T-cell (primary cell): ENCODE data around the gene WDR83. TPM values are rescaled to one million over a fixed set of nuclear protein-coding genes. Genes with fewer than 3 reads are reported as not detected.

Source experiments
- ATAC-seq, 4 experiments: fragments of 200-7000 bp in 3 of 4; fragments of 150-1000 bp in 1 of 4; cut with Tn5 transposase; replicated peaks in 1 of 4; 1 replicate in 3 of 4; 2 replicates in 1 of 4; pipeline ENCODE4 v1.10.0; 2021; ENCODE audit warnings: moderate library complexity in 3 of 4, mild to moderate bottlenecking in 2 of 4, moderate number of reproducible peaks in 1 of 4
- CTCF ChIA-PET, 2 donors: fragments of 300-600 bp; sonication (Branson Sonifier 250); formaldehyde crosslinking; loops; one replicate each; lab custom pipeline; 2022; ENCODE audit warnings: antibody characterized with exemption in 2 of 2; lab: Charles Lee
- POLR2A ChIA-PET, 2 donors: fragments of 300-600 bp; sonication (Branson Sonifier 250); formaldehyde crosslinking; loops; one replicate each; lab custom pipeline; 2022; ENCODE audit warnings: antibody characterized with exemption in 2 of 2; lab: Charles Lee
- DNase-seq, 35 experiments: peaks; one replicate each; pipeline versions ENCODE4 v3.0.0 to v3.0.0-alpha.2; 2013 to 2023
- H3K27ac ChIP-seq: one replicate; pipeline ENCODE4 v1.5.1; 2013; ENCODE audit warnings: low read length
- H3K27me3 ChIP-seq, 2 experiments: replicated peaks in 1 of 2; 1 replicate in 1 of 2; 2 replicates in 1 of 2; pipeline versions ENCODE4 v1.6.1 to v1.7.0; 2013; ENCODE audit warnings: low read length in 1 of 2, mixed read lengths in 1 of 2; ENCODE audit not compliant: control insufficient read depth in 2 of 2, insufficient read depth in 2 of 2; ENCODE audit errors: extremely low read depth in 1 of 2
- H3K36me3 ChIP-seq, 2 donors: 1 replicate in 1 of 2; 2 replicates in 1 of 2; pipeline versions ENCODE4 v1.6.1 to v1.7.0; 2013; ENCODE audit warnings: low read length in 1 of 2; ENCODE audit not compliant: control insufficient read depth in 2 of 2, insufficient read depth in 1 of 2; ENCODE audit errors: extremely low read depth in 1 of 2
- H3K4me1 ChIP-seq, 2 experiments: 1 replicate in 1 of 2; 2 replicates in 1 of 2; pipeline versions ENCODE4 v1.6.1 to v1.7.0; 2013; ENCODE audit warnings: low read length in 2 of 2, mixed read lengths in 1 of 2; ENCODE audit not compliant: insufficient read depth in 2 of 2, control insufficient read depth in 1 of 2; ENCODE audit errors: extremely low read depth in 1 of 2
- H3K4me3 ChIP-seq, 2 donors: 1 replicate in 1 of 2; 2 replicates in 1 of 2; pipeline versions ENCODE4 v1.5.1 to v1.7.0; 2013; ENCODE audit warnings: mild to moderate bottlenecking in 2 of 2, low read length in 1 of 2, moderate library complexity in 1 of 2; ENCODE audit not compliant: control insufficient read depth in 1 of 2; ENCODE audit errors: extremely low read depth in 1 of 2
- H3K9me3 ChIP-seq: 2 replicates; pipeline ENCODE4 v1.7.0; 2013
- H3K27ac Mint-ChIP-seq, 2 donors: one replicate each; pipeline ENCODE4 v1.8.0; 2020 to 2021; ENCODE audit warnings: mild to moderate bottlenecking in 2 of 2, mixed read lengths in 2 of 2
- H3K27me3 Mint-ChIP-seq, 2 donors: one replicate each; pipeline ENCODE4 v1.8.0; 2021 to 2022; ENCODE audit warnings: mixed read lengths in 2 of 2
- H3K36me3 Mint-ChIP-seq: one replicate; pipeline ENCODE4 v1.8.0; 2021; ENCODE audit warnings: mixed read lengths
- H3K4me1 Mint-ChIP-seq, 3 donors: one replicate each; pipeline ENCODE4 v1.8.0; 2020 to 2022; ENCODE audit warnings: mixed read lengths in 3 of 3, mild to moderate bottlenecking in 1 of 3
- H3K4me3 Mint-ChIP-seq, 3 donors: one replicate each; pipeline ENCODE4 v1.8.0; 2020 to 2022; ENCODE audit warnings: mild to moderate bottlenecking in 3 of 3, mixed read lengths in 3 of 3, moderate library complexity in 3 of 3
- H3K9me3 Mint-ChIP-seq, 3 donors: one replicate each; pipeline ENCODE4 v1.8.0; 2020 to 2022; ENCODE audit warnings: mixed read lengths in 3 of 3
- WGBS: methylation state at CpG from one replicate; pipeline ENCODE4 v1.1.5; 2013; ENCODE audit warnings: missing lambda C conversion rate; ENCODE audit not compliant: insufficient coverage; 5-methylcytosine and 5-hydroxymethylcytosine counted together
- total RNA-seq, 35 experiments: library from RNA in 6 of 35; stranded (reverse) in 6 of 35; fragments of 120-200 nt in 1 of 35; gene quantifications; one replicate each; pipeline versions ENCODE4 v1.2.1 to v1.2.4 and lab custom pipeline; 2013 to 2026

Gene WDR83
- total RNA-seq, 5 donors from 2014 or later (not counting 1 experiment from before 2014, with no cell fraction given), result 7.7 to 24.3 (median 17.6) TPM

DNA sequence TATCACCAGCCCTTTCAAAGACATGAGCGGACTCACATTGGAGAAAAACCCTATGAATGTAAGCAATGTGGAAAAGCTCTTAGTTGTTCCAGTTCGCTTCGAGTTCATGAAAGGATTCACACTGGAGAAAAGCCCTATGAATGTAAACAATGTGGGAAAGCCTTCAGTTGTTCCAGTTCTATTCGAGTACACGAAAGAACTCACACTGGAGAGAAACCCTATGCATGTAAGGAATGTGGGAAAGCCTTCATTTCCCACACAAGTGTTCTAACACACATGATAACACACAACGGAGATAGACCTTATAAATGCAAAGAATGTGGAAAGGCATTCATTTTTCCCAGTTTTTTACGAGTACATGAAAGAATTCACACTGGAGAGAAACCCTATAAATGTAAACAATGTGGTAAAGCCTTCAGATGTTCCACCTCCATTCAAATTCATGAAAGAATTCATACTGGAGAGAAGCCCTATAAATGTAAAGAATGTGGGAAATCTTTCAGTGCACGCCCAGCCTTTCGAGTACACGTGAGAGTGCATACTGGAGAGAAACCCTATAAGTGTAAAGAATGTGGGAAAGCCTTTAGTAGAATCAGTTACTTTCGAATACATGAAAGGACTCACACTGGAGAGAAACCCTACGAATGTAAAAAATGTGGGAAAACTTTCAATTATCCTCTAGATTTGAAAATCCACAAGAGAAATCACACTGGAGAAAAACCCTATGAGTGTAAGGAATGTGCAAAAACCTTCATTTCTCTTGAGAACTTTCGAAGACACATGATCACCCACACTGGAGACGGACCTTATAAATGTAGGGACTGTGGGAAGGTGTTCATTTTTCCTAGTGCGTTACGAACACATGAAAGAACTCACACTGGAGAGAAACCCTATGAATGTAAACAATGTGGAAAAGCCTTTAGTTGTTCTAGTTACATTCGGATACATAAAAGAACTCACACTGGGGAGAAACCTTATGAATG, 38.3 kb upstream of the WDR83 start:
- peaks cover 12% of the 10 kb centered on the region for H3K9me3 ChIP-seq
- H3K27ac ChIP-seq, result no peak overlapping the region
- POLR2A ChIA-PET, result no interaction called here
- peaks cover 19 to 53% of the 10 kb centered on the region in 2 donors for H3K36me3 ChIP-seq
- H3K27me3 ChIP-seq, result no peaks in the 10 kb centered on the region
- no CpG with 5 or more reads among the region's 17 CpGs for WGBS
- DNase-seq (no peak), ATAC-seq (no peak)
- no peaks in the 10 kb centered on the region for H3K4me1 ChIP-seq
- Mint-ChIP-seq H3K36me3 (peaks cover 39% of the 10 kb centered on the region), H3K9me3 (peaks cover 3 to 11% (median 6%) of the 10 kb centered on the region in 3 donors), H3K27me3 (no peaks in the 10 kb centered on the region), H3K4me1 (peaks cover 3 to 6% (median 5%) of the 10 kb centered on the region in 3 donors), H3K27ac (no peak overlapping the region), H3K4me3 (peak overlapping the region in 1 of 3 donors; percentile 3)
- H3K4me3 ChIP-seq, result no peak overlapping the region
- CTCF ChIA-PET, result no interaction called here

DNA sequence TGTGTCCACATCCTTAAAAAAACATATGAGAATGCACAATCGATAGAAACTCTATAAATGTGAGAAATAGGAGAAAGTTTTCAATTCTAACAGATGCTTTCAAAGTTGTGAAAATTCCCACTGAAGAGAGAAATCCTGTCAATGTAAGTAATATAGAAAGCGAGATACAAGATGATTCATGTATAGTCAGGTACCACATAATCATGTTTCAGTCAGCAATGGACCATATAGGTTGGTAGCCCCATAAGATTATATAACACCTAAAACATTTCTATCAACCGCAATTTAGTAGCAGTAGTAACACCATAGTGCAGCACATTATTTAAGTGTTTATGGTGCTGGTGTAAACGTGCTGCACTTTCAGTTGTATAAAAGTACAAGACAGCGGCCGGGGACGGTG, 37.4 kb upstream of the WDR83 start:
- Mint-ChIP-seq H3K27ac (no peak overlapping the region), H3K36me3 (peaks cover 40% of the 10 kb centered on the region), H3K4me3 (no peak overlapping the region), H3K4me1 (peaks cover 3 to 5% (median 4%) of the 10 kb centered on the region in 3 donors), H3K9me3 (peaks cover 3 to 11% (median 6%) of the 10 kb centered on the region in 3 donors), H3K27me3 (no peaks in the 10 kb centered on the region)
- Histone ChIP-seq H3K4me1 (no peaks in the 10 kb centered on the region), H3K27me3 (no peaks in the 10 kb centered on the region), H3K27ac (no peak overlapping the region), H3K4me3 (no peak overlapping the region), H3K9me3 (peaks cover 12% of the 10 kb centered on the region), H3K36me3 (peaks cover 19 to 48% of the 10 kb centered on the region in 2 donors)
- 60% methylated on average over 1 of the region's 7 CpGs for WGBS
- DNase-seq (no peak), ATAC-seq (no peak)
- ChIA-PET POLR2A (no interaction called here), CTCF (interaction anchor here in 1 of 2 donors (0.7 kb wide), 1 partner anchor 40 kb away, joined by 4 read pairs; a partner anchor contains a TSS)

DNA sequence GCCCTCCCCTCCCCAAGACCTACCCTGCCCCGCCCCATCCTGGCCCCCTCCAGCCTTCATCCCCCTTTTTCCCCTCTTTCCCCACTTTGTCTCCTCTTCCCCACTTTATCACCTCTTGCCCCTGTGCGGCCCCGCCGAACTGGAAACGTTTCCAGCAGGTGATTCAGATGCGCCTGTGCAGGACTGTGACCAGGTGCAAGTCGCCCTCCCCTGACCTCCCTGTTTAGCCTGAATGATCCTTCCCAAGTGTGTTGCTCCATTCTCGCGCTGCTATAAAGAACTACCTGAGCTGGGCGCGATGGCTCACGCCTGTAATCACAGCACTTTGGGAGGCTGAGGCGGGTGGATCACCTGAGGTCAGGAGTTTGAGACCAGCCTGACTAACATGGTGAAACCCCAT, 30.0 kb upstream of the WDR83 start:
- Mint-ChIP-seq H3K36me3 (peaks cover 8% of the 10 kb centered on the region), H3K4me1 (peaks cover 24 to 29% (median 26%) of the 10 kb centered on the region in 3 donors), H3K4me3 (no peak overlapping the region), H3K9me3 (no peaks in the 10 kb centered on the region), H3K27ac (no peak overlapping the region), H3K27me3 (no peaks in the 10 kb centered on the region)
- WGBS, result 95% methylated on average over 11 of the region's 13 CpGs
- H3K4me3 ChIP-seq, result no peak overlapping the region
- POLR2A ChIA-PET, result no interaction called here
- no peak for DNase-seq
- no peak for ATAC-seq
- no peak overlapping the region for H3K27ac ChIP-seq
- peaks cover 2 to 21% of the 10 kb centered on the region in 2 experiments for H3K4me1 ChIP-seq
- no peaks in the 10 kb centered on the region for H3K9me3 ChIP-seq
- CTCF ChIA-PET, result no interaction called here
- no peaks in the 10 kb centered on the region for H3K27me3 ChIP-seq
- peaks cover 0 to 5% of the 10 kb centered on the region in 2 donors for H3K36me3 ChIP-seq

DNA sequence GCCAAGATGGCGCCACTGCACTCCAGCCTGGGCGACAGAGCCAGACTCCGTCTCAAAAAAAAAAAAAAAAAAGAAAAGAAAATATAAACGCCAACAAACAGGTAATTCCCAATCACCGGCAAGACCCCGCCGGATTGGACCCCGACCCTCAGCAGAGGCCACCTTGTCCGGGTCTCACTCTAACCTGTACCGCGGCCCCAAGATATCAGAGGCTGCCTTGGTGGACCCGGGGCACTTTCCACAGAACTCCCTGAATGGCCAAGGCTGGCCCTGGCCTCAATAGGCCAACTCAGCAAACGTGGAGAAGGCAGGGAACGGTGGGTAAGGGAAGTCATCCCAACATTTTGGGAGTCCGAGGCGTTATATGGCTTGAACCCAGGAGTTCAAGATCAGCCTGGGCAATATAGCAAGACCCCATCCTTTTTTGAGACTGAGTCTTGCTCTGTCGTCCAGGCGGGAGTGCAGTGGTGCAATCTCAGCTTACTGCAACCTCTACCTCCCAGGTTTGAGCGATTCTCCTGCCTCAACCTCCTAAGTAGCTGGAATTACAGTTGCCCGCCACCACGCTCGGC, 27.9 kb upstream of the WDR83 start:
- peaks cover 24 to 26% (median 26%) of the 10 kb centered on the region in 3 donors for H3K4me1 Mint-ChIP-seq
- H3K27ac Mint-ChIP-seq, result no peak overlapping the region
- CTCF ChIA-PET, result no interaction called here
- no peak for DNase-seq
- H3K4me3 Mint-ChIP-seq, result no peak overlapping the region
- WGBS, result 97% methylated on average over 14 of the region's 22 CpGs
- Histone ChIP-seq H3K27ac (no peak overlapping the region), H3K4me3 (no peak overlapping the region), H3K36me3 (no peaks in the 10 kb centered on the region), H3K9me3 (no peaks in the 10 kb centered on the region), H3K4me1 (peaks cover 2 to 21% of the 10 kb centered on the region in 2 experiments), H3K27me3 (no peaks in the 10 kb centered on the region)
- H3K36me3 Mint-ChIP-seq, result peaks cover 1% of the 10 kb centered on the region
- H3K27me3 Mint-ChIP-seq, result no peaks in the 10 kb centered on the region
- H3K9me3 Mint-ChIP-seq, result no peaks in the 10 kb centered on the region
- POLR2A ChIA-PET, result no interaction called here
- no peak for ATAC-seq

DNA sequence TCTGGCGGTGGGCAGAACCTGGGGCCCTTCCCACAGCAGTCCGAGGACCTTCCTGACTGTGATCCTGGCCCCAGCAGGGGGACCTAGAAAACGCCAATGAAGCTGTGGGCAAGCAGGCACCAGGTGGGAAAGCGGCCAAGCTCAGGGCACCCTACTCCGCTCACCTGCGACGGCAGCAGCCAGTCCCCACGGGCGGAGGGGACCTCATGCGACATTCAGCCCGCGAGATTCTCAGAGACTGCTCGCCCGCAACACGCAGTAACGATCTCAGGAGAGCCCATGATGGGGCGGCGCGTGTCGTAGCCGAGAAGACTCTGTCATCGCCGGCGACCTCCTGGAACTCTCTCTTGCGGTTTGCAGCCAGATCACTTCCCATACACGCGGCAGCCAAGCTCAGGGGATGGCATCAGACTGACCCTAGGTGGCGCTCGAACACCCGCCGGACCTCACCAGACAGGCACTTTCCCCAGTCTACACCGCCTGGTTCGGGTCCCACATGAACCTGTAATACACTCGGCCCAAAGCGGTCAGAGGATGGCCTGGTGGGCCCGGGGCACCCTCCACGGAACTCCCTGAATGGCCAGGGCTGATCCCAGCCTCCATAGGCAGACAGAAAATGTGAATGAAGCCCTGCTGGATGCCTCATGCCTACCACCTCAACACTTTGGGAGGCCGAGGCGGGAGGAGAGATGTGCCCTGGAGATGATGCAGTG, 26.6 kb upstream of the WDR83 start:
- peak overlapping the region; percentile 19 to 26 for H3K4me3 ChIP-seq
- H3K27me3 Mint-ChIP-seq, result no peaks in the 10 kb centered on the region
- ChIA-PET CTCF (interaction anchor here in 1 of 2 donors (0.6 to 1.3 kb wide), 6 partner anchors 9 to 56 kb away, joined by 3 to 11 read pairs (median 4); partner anchors contain the start of genes FBXW9, MAN2B1, WDR83 and ZNF490), POLR2A (interaction anchor here (0.5 to 0.7 kb wide), 4 partner anchors 9 to 102 kb away, joined by 3 to 12 read pairs (median 5); no protein-coding TSS in a partner anchor)
- H3K36me3 ChIP-seq, result peaks cover 0 to 4% of the 10 kb centered on the region in 2 donors
- DNase-seq (peak; percentile 61 to 88 (median 74)), ATAC-seq (peak; percentile 83 to 94 (median 90))
- no peaks in the 10 kb centered on the region for H3K27me3 ChIP-seq
- WGBS, result 10% methylated on average over 37 of the region's 39 CpGs
- no peak overlapping the region for H3K27ac ChIP-seq
- peak overlapping the region; percentile 44 to 71 for H3K27ac Mint-ChIP-seq
- peaks cover 2 to 21% of the 10 kb centered on the region in 2 experiments for H3K4me1 ChIP-seq
- peak overlapping the region; percentile 58 to 76 (median 75) for H3K4me3 Mint-ChIP-seq
- no peaks in the 10 kb centered on the region for H3K9me3 ChIP-seq
- H3K9me3 Mint-ChIP-seq, result no peaks in the 10 kb centered on the region
- peaks cover 22 to 23% (median 23%) of the 10 kb centered on the region in 3 donors for H3K4me1 Mint-ChIP-seq
- H3K36me3 Mint-ChIP-seq, result no peaks in the 10 kb centered on the region

DNA sequence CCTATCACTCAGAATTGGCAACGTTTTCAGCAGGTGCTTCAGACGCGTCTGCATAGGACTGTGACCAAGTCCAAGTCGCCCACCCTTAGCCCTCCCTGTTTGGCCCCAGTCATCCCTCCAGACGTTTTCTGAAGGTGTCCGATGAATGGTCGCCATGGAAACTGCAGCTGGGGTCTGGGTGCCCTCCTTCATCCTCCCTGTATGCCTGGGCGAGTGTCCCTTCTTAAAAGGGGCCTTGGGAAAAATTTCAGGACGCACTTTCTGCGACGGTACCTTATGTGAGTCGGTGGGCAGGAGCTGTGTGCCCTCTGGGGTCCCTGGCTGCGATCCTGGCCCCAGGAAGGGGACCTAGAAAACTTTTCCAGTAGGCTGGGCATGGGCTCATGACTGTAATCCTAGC, 25.2 kb upstream of the WDR83 start:
- Mint-ChIP-seq H3K9me3 (no peaks in the 10 kb centered on the region), H3K4me1 (peaks cover 14 to 17% (median 14%) of the 10 kb centered on the region in 3 donors), H3K36me3 (no peaks in the 10 kb centered on the region), H3K27me3 (no peaks in the 10 kb centered on the region), H3K4me3 (no peak overlapping the region), H3K27ac (no peak overlapping the region)
- Histone ChIP-seq H3K36me3 (peaks cover 0 to 4% of the 10 kb centered on the region in 2 donors), H3K27ac (no peak overlapping the region), H3K4me1 (peaks cover 0 to 14% of the 10 kb centered on the region in 2 experiments), H3K4me3 (no peak overlapping the region), H3K9me3 (no peaks in the 10 kb centered on the region), H3K27me3 (no peaks in the 10 kb centered on the region)
- ATAC-seq (no peak), DNase-seq (no peak)
- ChIA-PET POLR2A (no interaction called here), CTCF (interaction anchor here in 1 of 2 donors (0.7 kb wide), 1 partner anchor 10 kb away, joined by 4 read pairs; no protein-coding TSS in a partner anchor)
- WGBS, result 88% methylated on average over 13 of the region's 13 CpGs
